Measurements from ENCODE around the gene MFSD11. TPM values are rescaled to one million over a fixed set of nuclear protein-coding genes. Genes with fewer than 3 reads are reported as not detected.
"Not testable (repeated sequence)": the region's sequence is repeated elsewhere in the genome, so short reads cannot be mapped to it uniquely, and the experiment has no call there.

The MFSD11 gene
- total RNA-seq, result 28.2 TPM

GRCh38 chr17:76737676-76738467 lies at the start of gene MFSD11:
Gene MFSD11 (plus strand): TSS chr17:76738119. CDS start chr17:76738353, 234 bp downstream.
- no peaks in the 10 kb centered on the region for H3K9me3 ChIP-seq (ENCODE audit: low read depth, low read length)
- peaks cover 43% of the 10 kb centered on the region for H3K4me1 ChIP-seq (ENCODE audit: insufficient read depth, low read length)
- H3K4me3 ChIP-seq (ENCODE audit: low read length), result peak within 1 kb of the TSS; percentile 98
- H3K27me3 ChIP-seq (ENCODE audit: insufficient read depth, low read length), result no peaks in the 10 kb centered on the region

GRCh38 chr17:76688165-76688622 lies 49.7 kb upstream of the MFSD11 start:
- Histone ChIP-seq H3K27me3 (ENCODE audit: insufficient read depth, low read length) (no peaks in the 10 kb centered on the region), H3K4me3 (ENCODE audit: low read length) (no peak overlapping the region), H3K4me1 (ENCODE audit: insufficient read depth, low read length) (no peaks in the 10 kb centered on the region), H3K9me3 (ENCODE audit: low read depth, low read length) (no peaks in the 10 kb centered on the region)

- Histone ChIP-seq H3K9me3 (ENCODE audit: low read depth, low read length) (no peaks in the 10 kb centered on the region), H3K4me3 (ENCODE audit: low read length) (no peak overlapping the region), H3K4me1 (ENCODE audit: insufficient read depth, low read length) (no peaks in the 10 kb centered on the region), H3K27me3 (ENCODE audit: insufficient read depth, low read length) (no peaks in the 10 kb centered on the region)
These were observed 48.1 kb upstream of the MFSD11 start for GRCh38 chr17:76689859-76690258.

GRCh38 chr17:76690596-76691280 lies 47.2 kb upstream of the MFSD11 start:
- H3K4me3 ChIP-seq (ENCODE audit: low read length), result no peak overlapping the region
- H3K4me1 ChIP-seq (ENCODE audit: insufficient read depth, low read length), result no peaks in the 10 kb centered on the region
- H3K27me3 ChIP-seq (ENCODE audit: insufficient read depth, low read length), result no peaks in the 10 kb centered on the region
- no peaks in the 10 kb centered on the region for H3K9me3 ChIP-seq (ENCODE audit: low read depth, low read length)

GRCh38 chr17:76691379-76692191 lies 46.3 kb upstream of the MFSD11 start:
- Histone ChIP-seq H3K27me3 (ENCODE audit: insufficient read depth, low read length) (no peaks in the 10 kb centered on the region), H3K9me3 (ENCODE audit: low read depth, low read length) (no peaks in the 10 kb centered on the region), H3K4me3 (ENCODE audit: low read length) (no peak overlapping the region), H3K4me1 (ENCODE audit: insufficient read depth, low read length) (no peaks in the 10 kb centered on the region)

- Histone ChIP-seq H3K27me3 (ENCODE audit: insufficient read depth, low read length) (no peaks in the 10 kb centered on the region), H3K4me1 (ENCODE audit: insufficient read depth, low read length) (no peaks in the 10 kb centered on the region), H3K9me3 (ENCODE audit: low read depth, low read length) (no peaks in the 10 kb centered on the region), H3K4me3 (ENCODE audit: low read length) (no peak overlapping the region)
These were observed 42.7 kb upstream of the MFSD11 start for GRCh38 chr17:76695059-76695831.

GRCh38 chr17:76696763-76697701 lies 40.9 kb upstream of the MFSD11 start:
- Histone ChIP-seq H3K4me1 (ENCODE audit: insufficient read depth, low read length) (no peaks in the 10 kb centered on the region), H3K4me3 (ENCODE audit: low read length) (no peak overlapping the region), H3K27me3 (ENCODE audit: insufficient read depth, low read length) (no peaks in the 10 kb centered on the region), H3K9me3 (ENCODE audit: low read depth, low read length) (no peaks in the 10 kb centered on the region)

- no peak overlapping the region for H3K4me3 ChIP-seq (ENCODE audit: low read length)
- H3K4me1 ChIP-seq (ENCODE audit: insufficient read depth, low read length), result no peaks in the 10 kb centered on the region
- H3K9me3 ChIP-seq (ENCODE audit: low read depth, low read length), result no peaks in the 10 kb centered on the region
- H3K27me3 ChIP-seq (ENCODE audit: insufficient read depth, low read length), result no peaks in the 10 kb centered on the region
These were observed 40.0 kb upstream of the MFSD11 start for GRCh38 chr17:76697702-76698465.

GRCh38 chr17:76698466-76698977 lies 39.4 kb upstream of the MFSD11 start:
- not testable (repeated sequence) for H3K4me3 ChIP-seq (ENCODE audit: low read length); H3K27me3 ChIP-seq (ENCODE audit: insufficient read depth, low read length); H3K4me1 ChIP-seq (ENCODE audit: insufficient read depth, low read length); H3K9me3 ChIP-seq (ENCODE audit: low read depth, low read length)

GRCh38 chr17:76700270-76700616 lies 37.7 kb upstream of the MFSD11 start:
- no peak overlapping the region for H3K4me3 ChIP-seq (ENCODE audit: low read length)
- H3K27me3 ChIP-seq (ENCODE audit: insufficient read depth, low read length), result no peaks in the 10 kb centered on the region
- H3K4me1 ChIP-seq (ENCODE audit: insufficient read depth, low read length), result no peaks in the 10 kb centered on the region
- H3K9me3 ChIP-seq (ENCODE audit: low read depth, low read length), result no peaks in the 10 kb centered on the region

GRCh38 chr17:76700617-76701470 lies 37.1 kb upstream of the MFSD11 start:
- H3K4me1 ChIP-seq (ENCODE audit: insufficient read depth, low read length), result no peaks in the 10 kb centered on the region
- H3K4me3 ChIP-seq (ENCODE audit: low read length), result no peak overlapping the region
- no peaks in the 10 kb centered on the region for H3K27me3 ChIP-seq (ENCODE audit: insufficient read depth, low read length)
- no peaks in the 10 kb centered on the region for H3K9me3 ChIP-seq (ENCODE audit: low read depth, low read length)

- Histone ChIP-seq H3K9me3 (ENCODE audit: low read depth, low read length) (no peaks in the 10 kb centered on the region), H3K27me3 (ENCODE audit: insufficient read depth, low read length) (no peaks in the 10 kb centered on the region), H3K4me3 (ENCODE audit: low read length) (no peak overlapping the region), H3K4me1 (ENCODE audit: insufficient read depth, low read length) (no peaks in the 10 kb centered on the region)
These were observed 36.4 kb upstream of the MFSD11 start for GRCh38 chr17:76701471-76701967.
